Stimulated activated naive CD8-positive, alpha-beta T cell treated with anti-CD3 and anti-CD28 coated beads, Interleukin-15, amount 100 ng/mL, for 72 hours (primary cell): Measurements from ENCODE around the gene BACE2.

Experiments used
- ATAC-seq: fragments of 150-1000 bp; cut with Tn5 transposase; 2 replicates; pipeline ENCODE4 v1.10.0; 2021; ENCODE audit warnings: mild to moderate bottlenecking, moderate library complexity
- DNase-seq, 2 donors: peaks; one replicate each; pipeline ENCODE4 v3.0.0; 2021 to 2022
- H3K27ac Mint-ChIP-seq, 2 donors: one replicate each; pipeline ENCODE4 v1.8.0; 2022; ENCODE audit warnings: mild to moderate bottlenecking in 2 of 2, mixed read lengths in 2 of 2, moderate library complexity in 2 of 2
- H3K27me3 Mint-ChIP-seq: one replicate; pipeline ENCODE4 v1.8.0; 2022; ENCODE audit warnings: mixed read lengths
- H3K4me1 Mint-ChIP-seq: one replicate; pipeline ENCODE4 v1.8.0; 2022; ENCODE audit warnings: mild to moderate bottlenecking, mixed read lengths
- H3K4me3 Mint-ChIP-seq, 2 donors: one replicate each; pipeline ENCODE4 v1.8.0; 2022; ENCODE audit warnings: mild to moderate bottlenecking in 2 of 2, mixed read lengths in 2 of 2, moderate library complexity in 1 of 2
- H3K9me3 Mint-ChIP-seq, 2 donors: one replicate each; pipeline ENCODE4 v1.8.0; 2022; ENCODE audit warnings: mixed read lengths in 2 of 2

Gene BACE2

GRCh38 chr21:41317063-41317392 lies 149.1 kb downstream of the BACE2 start:
- Mint-ChIP-seq H3K27ac (no peak overlapping the region), H3K4me1 (peaks cover 19% of the 10 kb centered on the region), H3K4me3 (peak overlapping the region in 1 of 2 donors; percentile 42), H3K9me3 (no peaks in the 10 kb centered on the region), H3K27me3 (peaks cover 54% of the 10 kb centered on the region)
- ATAC-seq = no peak
- no peak for DNase-seq

- DNase-seq (no peak), ATAC-seq (no peak)
- H3K4me1 Mint-ChIP-seq = peaks cover 20% of the 10 kb centered on the region
- no peak overlapping the region for H3K27ac Mint-ChIP-seq
- H3K9me3 Mint-ChIP-seq = no peaks in the 10 kb centered on the region
- H3K27me3 Mint-ChIP-seq = peaks cover 56% of the 10 kb centered on the region
- peak overlapping the region in 1 of 2 donors; percentile 34 for H3K4me3 Mint-ChIP-seq
Measured at GRCh38 chr21:41317458-41317857, 149.5 kb downstream of the BACE2 start.

GRCh38 chr21:41318218-41318617 lies 150.3 kb downstream of the BACE2 start:
- ATAC-seq (no peak), DNase-seq (no peak)
- Mint-ChIP-seq H3K9me3 (no peaks in the 10 kb centered on the region), H3K27me3 (peaks cover 56% of the 10 kb centered on the region), H3K4me1 (peaks cover 20% of the 10 kb centered on the region), H3K27ac (no peak overlapping the region), H3K4me3 (no peak overlapping the region)

- peaks cover 56% of the 10 kb centered on the region for H3K27me3 Mint-ChIP-seq
Measured at GRCh38 chr21:41319273-41319672, 151.3 kb downstream of the BACE2 start.

GRCh38 chr21:41321211-41321907 lies 153.4 kb downstream of the BACE2 start:
- Mint-ChIP-seq H3K4me3 (no peak overlapping the region), H3K27me3 (peaks cover 37% of the 10 kb centered on the region), H3K27ac (peak overlapping the region; percentile 1 to 59), H3K4me1 (peaks cover 20% of the 10 kb centered on the region), H3K9me3 (no peaks in the 10 kb centered on the region)
- DNase-seq (peak in 1 of 2 donors; percentile 15), ATAC-seq (peak; percentile 74)

More at GRCh38 chr21:41319273-41319672, 151.3 kb downstream of the BACE2 start:
- H3K9me3 Mint-ChIP-seq = no peaks in the 10 kb centered on the region
- no peak overlapping the region for H3K4me3 Mint-ChIP-seq
- DNase-seq (no peak), ATAC-seq (no peak)
- no peak overlapping the region for H3K27ac Mint-ChIP-seq
- peaks cover 20% of the 10 kb centered on the region for H3K4me1 Mint-ChIP-seq

GRCh38 chr21:41321908-41322495 lies 154.0 kb downstream of the BACE2 start:
- DNase-seq (no peak), ATAC-seq (no peak)
- Mint-ChIP-seq H3K4me1 (peaks cover 20% of the 10 kb centered on the region), H3K9me3 (no peaks in the 10 kb centered on the region), H3K4me3 (no peak overlapping the region), H3K27me3 (peaks cover 31% of the 10 kb centered on the region), H3K27ac (peak overlapping the region in 1 of 2 donors; percentile 1)

GRCh38 chr21:41322496-41323382 lies 154.8 kb downstream of the BACE2 start:
- peaks cover 23% of the 10 kb centered on the region for H3K27me3 Mint-ChIP-seq
- no peak overlapping the region for H3K27ac Mint-ChIP-seq
- no peak for DNase-seq
- ATAC-seq = no peak
- H3K4me1 Mint-ChIP-seq = peaks cover 14% of the 10 kb centered on the region
- H3K9me3 Mint-ChIP-seq = no peaks in the 10 kb centered on the region
- no peak overlapping the region for H3K4me3 Mint-ChIP-seq

GRCh38 chr21:41325138-41325912 lies 157.4 kb downstream of the BACE2 start:
- H3K27ac Mint-ChIP-seq = peak overlapping the region in 1 of 2 donors; percentile 64
- H3K4me3 Mint-ChIP-seq = no peak overlapping the region
- no peak for DNase-seq
- H3K9me3 Mint-ChIP-seq = no peaks in the 10 kb centered on the region
- peaks cover 8% of the 10 kb centered on the region for H3K27me3 Mint-ChIP-seq
- no peak for ATAC-seq
- peaks cover 14% of the 10 kb centered on the region for H3K4me1 Mint-ChIP-seq

- peaks cover 7% of the 10 kb centered on the region for H3K27me3 Mint-ChIP-seq
- H3K9me3 Mint-ChIP-seq = no peaks in the 10 kb centered on the region
- no peak overlapping the region for H3K4me3 Mint-ChIP-seq
- ATAC-seq = no peak
- peaks cover 6% of the 10 kb centered on the region for H3K4me1 Mint-ChIP-seq
- H3K27ac Mint-ChIP-seq = peak overlapping the region in 1 of 2 donors; percentile 38
- DNase-seq = no peak
Measured at GRCh38 chr21:41326414-41327080, 158.6 kb downstream of the BACE2 start.

GRCh38 chr21:41327753-41328152 lies 159.8 kb downstream of the BACE2 start:
- Mint-ChIP-seq H3K9me3 (no peaks in the 10 kb centered on the region), H3K27me3 (no peaks in the 10 kb centered on the region), H3K4me3 (no peak overlapping the region), H3K4me1 (no peaks in the 10 kb centered on the region), H3K27ac (peak overlapping the region; percentile 18 to 60)
- no peak for ATAC-seq
- DNase-seq = no peak

GRCh38 chr21:41328660-41329607 lies 161.0 kb downstream of the BACE2 start:
- no peak overlapping the region for H3K4me3 Mint-ChIP-seq
- H3K27me3 Mint-ChIP-seq = no peaks in the 10 kb centered on the region
- H3K9me3 Mint-ChIP-seq = peaks cover 0 to 6% of the 10 kb centered on the region in 2 donors
- peak overlapping the region in 1 of 2 donors; percentile 5 for H3K27ac Mint-ChIP-seq
- DNase-seq (no peak), ATAC-seq (no peak)
- no peaks in the 10 kb centered on the region for H3K4me1 Mint-ChIP-seq
